Measurements from ENCODE around the gene SLC7A14. TPM values are rescaled to one million over a fixed set of nuclear protein-coding genes. Genes with fewer than 3 reads are reported as not detected.

Gene SLC7A14
- total RNA-seq, 3 donors from 2014 or later, result 0.15 TPM; not detected in 2

- no peaks in the 10 kb centered on the region for H3K9me3 ChIP-seq
- DNase-seq (ENCODE audit: low spot score in 2 of 2), result no peak
- H3K27me3 ChIP-seq, result no peaks in the 10 kb centered on the region
- no peaks in the 10 kb centered on the region for H3K36me3 ChIP-seq
- H3K27ac ChIP-seq, result no peak overlapping the region
- no peak for TF ChIP-seq POLR2A (IDR thresholded peaks at IDR 0.05)
- no peak for TF ChIP-seq POLR2AphosphoS5 (IDR thresholded peaks at IDR 0.05)
- no peak for TF ChIP-seq CTCF (IDR thresholded peaks at IDR 0.05)
- intact Hi-C loops (cut with DNase I; ENCODE audit: low total_unique reads), result loop anchor here (5.0 kb wide), 1 partner anchor 101 kb away; no protein-coding TSS in a partner anchor
- H3K4me1 ChIP-seq, result no peaks in the 10 kb centered on the region
- H3K4me3 ChIP-seq, result no peak overlapping the region
Observed at GRCh38 chr3:170413291-170413690, 172.6 kb downstream of the SLC7A14 start.

- TF ChIP-seq POLR2AphosphoS5 (IDR thresholded peaks at IDR 0.05) (no peak), CTCF (IDR thresholded peaks at IDR 0.05) (peak; percentile 15 to 42 (median 37))
- intact Hi-C loops (cut with DNase I; ENCODE audit: low total_unique reads), result loop anchor here (5.0 kb wide), 1 partner anchor 98 kb away; no protein-coding TSS in a partner anchor
- Histone ChIP-seq H3K4me1 (no peaks in the 10 kb centered on the region), H3K4me3 (no peak overlapping the region), H3K36me3 (no peaks in the 10 kb centered on the region), H3K27ac (no peak overlapping the region), H3K9me3 (no peaks in the 10 kb centered on the region), H3K27me3 (no peaks in the 10 kb centered on the region)
- DNase-seq (ENCODE audit: low spot score in 2 of 2), result no peak
Observed at GRCh38 chr3:170410428-170411029, 175.3 kb downstream of the SLC7A14 start.

Other genes with a start within 250 kb of the SLC7A14 start
- gene SKIL, start 228.4 kb downstream of the SLC7A14 start, total RNA-seq, result 10 to 100 TPM; 37.0 to 64.5 (median 53.1) TPM
- gene CLDN11, start 167.2 kb downstream of the SLC7A14 start, total RNA-seq, result 10 to 100 TPM in 2 of 3 donors, 1 to 10 TPM in 1; 8.2 to 48.4 (median 28.8) TPM